HCT116 (cell line): ENCODE results near the gene COL2A1.

Experiments used
- POLR2A ChIP-seq: IDR thresholded peaks from 2 replicates; pipeline ENCODE4 v1.7.0; 2011; ENCODE audit warnings: borderline replicate concordance; ENCODE audit not compliant: insufficient read depth, insufficient read length; ENCODE audit errors: extremely low read depth
- POLR2AphosphoS5 ChIP-seq: IDR thresholded peaks from 2 replicates; pipeline ENCODE4 v1.6.1; 2011; ENCODE audit warnings: mild to moderate bottlenecking, low read depth, low read length, moderate library complexity
- RAD21 ChIP-seq: IDR thresholded peaks from 2 replicates; pipeline ENCODE4 v1.6.1; 2012; ENCODE audit warnings: low read depth, mild to moderate bottlenecking
- TF ChIP-seq, protein P1 (sequence below), 3 experiments: fragments of 200-600 bp in 1 of 3; sonication (generic) in 1 of 3; IDR thresholded peaks in 2 of 3; conservative IDR thresholded peaks in 1 of 3; 2 replicates each; pipeline ENCODE4 v1.5.1; 2012 to 2017; ENCODE audit warnings: low read depth in 2 of 3, low read length in 2 of 3, antibody characterized with exemption in 1 of 3, borderline replicate concordance in 1 of 3, control low read depth in 1 of 3, mild to moderate bottlenecking in 1 of 3, mixed read lengths in 1 of 3, mixed run types in 1 of 3, moderate library complexity in 1 of 3; ENCODE audit not compliant: insufficient read depth in 1 of 3
- TF ChIP-seq, protein P2 (sequence below): IDR thresholded peaks from 2 replicates; pipeline ENCODE4 v1.6.1; 2012; ENCODE audit warnings: low read depth

DNA sequence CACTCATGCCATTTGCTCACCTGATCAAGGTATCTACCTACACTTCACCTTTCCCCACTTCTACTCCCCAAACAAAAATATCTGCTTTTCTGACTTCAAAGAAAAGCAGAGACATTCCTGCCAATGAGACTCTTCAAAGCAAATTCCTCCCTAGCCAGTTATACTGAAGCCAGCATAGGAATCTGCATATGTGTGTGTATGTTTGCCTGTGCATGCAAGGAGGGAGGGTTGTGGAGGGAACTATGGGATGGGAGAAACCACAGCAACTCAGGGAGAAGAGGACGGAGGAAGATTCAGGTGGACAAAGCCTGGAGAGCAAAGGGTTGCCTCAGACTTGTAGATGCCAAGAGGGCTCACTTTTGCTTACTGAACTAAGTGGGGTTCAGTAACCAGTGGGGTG is 73.1 kb downstream of the COL2A1 start:
- TF ChIP-seq, protein P1, sequence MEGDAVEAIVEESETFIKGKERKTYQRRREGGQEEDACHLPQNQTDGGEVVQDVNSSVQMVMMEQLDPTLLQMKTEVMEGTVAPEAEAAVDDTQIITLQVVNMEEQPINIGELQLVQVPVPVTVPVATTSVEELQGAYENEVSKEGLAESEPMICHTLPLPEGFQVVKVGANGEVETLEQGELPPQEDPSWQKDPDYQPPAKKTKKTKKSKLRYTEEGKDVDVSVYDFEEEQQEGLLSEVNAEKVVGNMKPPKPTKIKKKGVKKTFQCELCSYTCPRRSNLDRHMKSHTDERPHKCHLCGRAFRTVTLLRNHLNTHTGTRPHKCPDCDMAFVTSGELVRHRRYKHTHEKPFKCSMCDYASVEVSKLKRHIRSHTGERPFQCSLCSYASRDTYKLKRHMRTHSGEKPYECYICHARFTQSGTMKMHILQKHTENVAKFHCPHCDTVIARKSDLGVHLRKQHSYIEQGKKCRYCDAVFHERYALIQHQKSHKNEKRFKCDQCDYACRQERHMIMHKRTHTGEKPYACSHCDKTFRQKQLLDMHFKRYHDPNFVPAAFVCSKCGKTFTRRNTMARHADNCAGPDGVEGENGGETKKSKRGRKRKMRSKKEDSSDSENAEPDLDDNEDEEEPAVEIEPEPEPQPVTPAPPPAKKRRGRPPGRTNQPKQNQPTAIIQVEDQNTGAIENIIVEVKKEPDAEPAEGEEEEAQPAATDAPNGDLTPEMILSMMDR (IDR thresholded peaks at IDR 0.05 in 2 of 3, conservative IDR thresholded peaks at IDR 0.05 in 1 of 3; ENCODE audit: borderline replicate concordance in 1 of 3, insufficient read depth in 1 of 3, low read depth in 2 of 3, low read length in 2 of 3): no peak
- TF ChIP-seq POLR2A (no peak), RAD21 (no peak), POLR2AphosphoS5 (no peak)
- TF ChIP-seq, protein P2, sequence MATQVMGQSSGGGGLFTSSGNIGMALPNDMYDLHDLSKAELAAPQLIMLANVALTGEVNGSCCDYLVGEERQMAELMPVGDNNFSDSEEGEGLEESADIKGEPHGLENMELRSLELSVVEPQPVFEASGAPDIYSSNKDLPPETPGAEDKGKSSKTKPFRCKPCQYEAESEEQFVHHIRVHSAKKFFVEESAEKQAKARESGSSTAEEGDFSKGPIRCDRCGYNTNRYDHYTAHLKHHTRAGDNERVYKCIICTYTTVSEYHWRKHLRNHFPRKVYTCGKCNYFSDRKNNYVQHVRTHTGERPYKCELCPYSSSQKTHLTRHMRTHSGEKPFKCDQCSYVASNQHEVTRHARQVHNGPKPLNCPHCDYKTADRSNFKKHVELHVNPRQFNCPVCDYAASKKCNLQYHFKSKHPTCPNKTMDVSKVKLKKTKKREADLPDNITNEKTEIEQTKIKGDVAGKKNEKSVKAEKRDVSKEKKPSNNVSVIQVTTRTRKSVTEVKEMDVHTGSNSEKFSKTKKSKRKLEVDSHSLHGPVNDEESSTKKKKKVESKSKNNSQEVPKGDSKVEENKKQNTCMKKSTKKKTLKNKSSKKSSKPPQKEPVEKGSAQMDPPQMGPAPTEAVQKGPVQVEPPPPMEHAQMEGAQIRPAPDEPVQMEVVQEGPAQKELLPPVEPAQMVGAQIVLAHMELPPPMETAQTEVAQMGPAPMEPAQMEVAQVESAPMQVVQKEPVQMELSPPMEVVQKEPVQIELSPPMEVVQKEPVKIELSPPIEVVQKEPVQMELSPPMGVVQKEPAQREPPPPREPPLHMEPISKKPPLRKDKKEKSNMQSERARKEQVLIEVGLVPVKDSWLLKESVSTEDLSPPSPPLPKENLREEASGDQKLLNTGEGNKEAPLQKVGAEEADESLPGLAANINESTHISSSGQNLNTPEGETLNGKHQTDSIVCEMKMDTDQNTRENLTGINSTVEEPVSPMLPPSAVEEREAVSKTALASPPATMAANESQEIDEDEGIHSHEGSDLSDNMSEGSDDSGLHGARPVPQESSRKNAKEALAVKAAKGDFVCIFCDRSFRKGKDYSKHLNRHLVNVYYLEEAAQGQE: no peak
